K562 (cell line): Measurements from ENCODE around the gene TAF8. TPM values are rescaled to one million over a fixed set of nuclear protein-coding genes. Genes with fewer than 3 reads are reported as not detected.

Experiments used
- ARID3B ChIP-seq: fragments of 250-450 bp; sonication (Bioruptor Pico); IDR thresholded peaks from 2 replicates; pipeline ENCODE4 v1.4.0; 2020; ENCODE audit warnings: borderline replicate concordance
- CBX2 ChIP-seq: fragments of 200-600 bp; sonication (generic); IDR thresholded peaks from one replicate; pipeline ENCODE4 v1.6.1; 2012; ENCODE audit warnings: mild to moderate bottlenecking, low read length, inconsistent platforms; ENCODE audit not compliant: insufficient read depth, poor library complexity, severe bottlenecking
- CBX5 ChIP-seq: IDR thresholded peaks from 2 replicates; pipeline ENCODE4 v1.6.1; 2014; ENCODE audit warnings: low read depth, borderline replicate concordance
- CC2D1A ChIP-seq: fragments of 450-650 bp; IDR thresholded peaks from 2 replicates; pipeline ENCODE4 v1.6.1; 2017; ENCODE audit warnings: mild to moderate bottlenecking
- CCAR2 ChIP-seq: fragments of 200-400 bp; formaldehyde crosslinking; IDR thresholded peaks from 2 replicates; pipeline ENCODE4 v1.6.1; 2017; ENCODE audit warnings: mild to moderate bottlenecking, low read depth, low read length
- E2F1 ChIP-seq: sonication (generic); formaldehyde crosslinking; IDR thresholded peaks from 2 replicates; pipeline ENCODE4 v1.8.1; 2023; ENCODE audit warnings: mild to moderate bottlenecking, missing genetic modification reagents, moderate library complexity
- EGR1 ChIP-seq: fragments of 450-650 bp; conservative IDR thresholded peaks from 2 replicates; pipeline ENCODE4 v1.6.1; 2017; ENCODE audit warnings: mild to moderate bottlenecking
- HIVEP1 ChIP-seq: fragments of 250-450 bp; sonication (Bioruptor Pico); IDR thresholded peaks from 2 replicates; pipeline ENCODE4 v1.4.0; 2020; ENCODE audit warnings: mild to moderate bottlenecking
- HOXB6 ChIP-seq: fragments of 250-450 bp; sonication (Bioruptor Pico); IDR thresholded peaks from 2 replicates; pipeline ENCODE4 v1.5.1; 2022; ENCODE audit warnings: mild to moderate bottlenecking, borderline replicate concordance
- NELFE ChIP-seq: IDR thresholded peaks from 2 replicates; pipeline ENCODE4 v1.6.1; 2011; ENCODE audit warnings: mild to moderate bottlenecking; ENCODE audit not compliant: insufficient read depth, insufficient read length
- NR2C2 ChIP-seq, 2 experiments: fragments of 200-800 bp in 1 of 2; sonication (Bioruptor generic) in 1 of 2; sonication (generic) in 1 of 2; formaldehyde crosslinking in 1 of 2; IDR thresholded peaks; 2 replicates each; pipeline versions ENCODE4 v1.6.1 to v1.8.0; 2016 to 2022; ENCODE audit warnings: mild to moderate bottlenecking in 1 of 2, missing compliant biosample characterization in 1 of 2, missing genetic modification characterization in 1 of 2, missing genetic modification reagents in 1 of 2
- NR4A1 ChIP-seq, 2 experiments: fragments of 250-450 bp in 1 of 2; fragments of 450-650 bp in 1 of 2; sonication (Bioruptor Pico) in 1 of 2; IDR thresholded peaks; 2 replicates each; pipeline versions ENCODE4 v1.4.0 to v1.6.1; 2016 to 2020; ENCODE audit warnings: mild to moderate bottlenecking in 2 of 2, missing compliant biosample characterization in 1 of 2, missing genetic modification characterization in 1 of 2, moderate library complexity in 1 of 2
- NRF1 ChIP-seq, 2 experiments: fragments of 450-650 bp; IDR thresholded peaks in 1 of 2; conservative IDR thresholded peaks in 1 of 2; 2 replicates each; pipeline ENCODE4 v1.6.1; 2014; ENCODE audit warnings: mild to moderate bottlenecking in 2 of 2
- OTX1 ChIP-seq: fragments of 450-650 bp; formaldehyde crosslinking; IDR thresholded peaks from 2 replicates; pipeline ENCODE4 v1.4.0; 2022; ENCODE audit warnings: mild to moderate bottlenecking
- RBM34 ChIP-seq: fragments of 200-400 bp; formaldehyde crosslinking; IDR thresholded peaks from 2 replicates; pipeline ENCODE4 v1.6.1; 2018; ENCODE audit warnings: low read length, borderline replicate concordance; ENCODE audit not compliant: insufficient read depth
- RCOR1 ChIP-seq, 2 experiments: IDR thresholded peaks; 2 replicates each; pipeline ENCODE4 v1.6.1; 2012; ENCODE audit warnings: low read depth in 2 of 2, low read length in 2 of 2, borderline replicate concordance in 1 of 2, improper control_type of control experiment in 1 of 2
- SMARCA4 ChIP-seq: fragments of 450-650 bp; IDR thresholded peaks from 2 replicates; pipeline ENCODE4 v1.6.1; 2016
- SOX6 ChIP-seq: fragments of 450-650 bp; IDR thresholded peaks from 2 replicates; pipeline ENCODE4 v1.6.1; 2014; ENCODE audit warnings: mild to moderate bottlenecking
- SP1 ChIP-seq: sonication (generic); formaldehyde crosslinking; IDR thresholded peaks from 2 replicates; pipeline ENCODE4 v1.8.1; 2022; ENCODE audit warnings: mild to moderate bottlenecking, missing genetic modification reagents
- TBP ChIP-seq: optimal IDR thresholded peaks from 2 replicates; pipeline ENCODE3; 2011; ENCODE audit warnings: low read depth, low read length, improper control_type of control experiment
- ZBTB2 ChIP-seq: fragments of 450-650 bp; IDR thresholded peaks from 2 replicates; pipeline ENCODE4 v1.6.1; 2016; ENCODE audit warnings: antibody characterized with exemption
- ZNF217 ChIP-seq: sonication (generic); formaldehyde crosslinking; IDR thresholded peaks from 2 replicates; pipeline ENCODE4 v1.8.0; 2022; ENCODE audit warnings: mild to moderate bottlenecking, missing genetic modification reagents
- ZNF445 ChIP-seq: fragments of 250-450 bp; sonication (Bioruptor Pico); IDR thresholded peaks from 2 replicates; pipeline ENCODE4 v1.4.0; 2020; ENCODE audit warnings: low read depth, mild to moderate bottlenecking, moderate library complexity
- polyA plus RNA-seq, 8 experiments: library from polyadenylated mRNA; depleted of rRNA in 4 of 8; stranded (reverse) in 5 of 8; unstranded in 3 of 8; fragments of >200 nt; fragmentation: Nextera tagmentation in 2 of 8; fragmentation: Illumina TruSeq in 1 of 8; extraction: Ambion mirVana in 2 of 8; extraction: Trizol in 1 of 8; gene quantifications; 2 replicates each; pipeline versions ENCODE4 v1.2.1 to v1.2.3, GENCODE V29; 2011 to 2014; ENCODE audit warnings: inconsistent platforms in 1 of 8, missing spikeins in 1 of 8
- total RNA-seq, 7 experiments: library from RNA; depleted of rRNA in 6 of 7; stranded (reverse); fragments of >200 nt in 6 of 7; fragmentation: Illumina TruSeq in 2 of 7; extraction: Trizol in 2 of 7; gene quantifications; 2 replicates each; pipeline versions ENCODE4 v1.2.1 to v1.2.3, GENCODE V29; 2011 to 2021; ENCODE audit warnings: low replicate concordance in 1 of 7

The TAF8 gene
- total and polyA plus RNA-seq, 9 of the 15 experiments (the other 6 are each of a cell fraction or from before 2014, with no cell fraction given), result 29.4 to 84.0 (median 52.6) TPM

- TF ChIP-seq CC2D1A, result peak; percentile 38; the same call in 1 of the 2 replicates
- peak; percentile 24; the same call in 1 of the 2 replicates for TF ChIP-seq OTX1 (CRISPR knock-in tag)
- no peak for TF ChIP-seq ARID3B
- no peak for TF ChIP-seq HOXB6 (CRISPR knock-in tag)
- TF ChIP-seq ZNF445, result no peak
- TF ChIP-seq SMARCA4, result peak; percentile 62
- no peak for TF ChIP-seq NELFE
- TF ChIP-seq HIVEP1 (CRISPR knock-in tag), result no peak
- no peak for TF ChIP-seq CBX5
- TF ChIP-seq SOX6, result 0 out of 2 replicates have a peak, but pooled peaks have one; percentile 29
- peak in 1 of 2 experiments; percentile 52; a peak in 2 of 4 replicates for TF ChIP-seq NRF1 (conservative IDR thresholded peaks at IDR 0.05 in 1 of 2, IDR thresholded peaks at IDR 0.05 in 1 of 2)
- TF ChIP-seq RCOR1 (IDR thresholded peaks at IDR 0.05; ENCODE audit: borderline replicate concordance in 1 of 2, low read depth in 2 of 2, low read length in 2 of 2), result peak in 1 of 2 experiments; percentile 67; a peak in 1 of 4 replicates
- no peak for TF ChIP-seq CBX2
- TF ChIP-seq E2F1, result no peak
- no peak for TF ChIP-seq ZNF217 (CRISPR knock-in tag)
- TF ChIP-seq EGR1, result peak; percentile 78
- no peak for TF ChIP-seq NR2C2 (CRISPR knock-in tag; IDR thresholded peaks at IDR 0.05)
- TF ChIP-seq NR2C2 (tag; IDR thresholded peaks at IDR 0.05), result peak; percentile 39; the same call in 1 of the 2 replicates
- no peak for TF ChIP-seq NR4A1 (CRISPR knock-in tag; IDR thresholded peaks at IDR 0.05)
- TF ChIP-seq NR4A1 (tag; IDR thresholded peaks at IDR 0.05), result 0 out of 2 replicates have a peak, but pooled peaks have one; percentile 48
- no peak for TF ChIP-seq CCAR2
- TF ChIP-seq RBM34, result no peak
- TF ChIP-seq SP1, result no peak
- TF ChIP-seq TBP, result no peak
- TF ChIP-seq ZBTB2, result peak; percentile 42; the same call in 1 of the 2 replicates
These were observed 40.0 kb upstream of the TAF8 start (continued) for GRCh38 chr6:42010185-42010891.
